Body of pancreas (tissue), 4 donors: ENCODE data around the gene IQSEC2.

ENCODE experiments used
- POLR2A ChIP-seq, 3 donors: fragments of 450-650 bp; IDR thresholded peaks; one replicate each; pipeline ENCODE4 v1.6.1; 2016; ENCODE audit warnings: antibody characterized with exemption in 3 of 3, mild to moderate bottlenecking in 2 of 3
- TF ChIP-seq, protein P1 (sequence below), 7 experiments: fragments of 450-650 bp in 4 of 7; fragments of 200-600 bp in 3 of 7; sonication (generic) in 3 of 7; IDR thresholded peaks; one replicate each; pipeline ENCODE4 v1.5.1; 2016 to 2019; ENCODE audit warnings: antibody characterized with exemption in 7 of 7

DNA sequence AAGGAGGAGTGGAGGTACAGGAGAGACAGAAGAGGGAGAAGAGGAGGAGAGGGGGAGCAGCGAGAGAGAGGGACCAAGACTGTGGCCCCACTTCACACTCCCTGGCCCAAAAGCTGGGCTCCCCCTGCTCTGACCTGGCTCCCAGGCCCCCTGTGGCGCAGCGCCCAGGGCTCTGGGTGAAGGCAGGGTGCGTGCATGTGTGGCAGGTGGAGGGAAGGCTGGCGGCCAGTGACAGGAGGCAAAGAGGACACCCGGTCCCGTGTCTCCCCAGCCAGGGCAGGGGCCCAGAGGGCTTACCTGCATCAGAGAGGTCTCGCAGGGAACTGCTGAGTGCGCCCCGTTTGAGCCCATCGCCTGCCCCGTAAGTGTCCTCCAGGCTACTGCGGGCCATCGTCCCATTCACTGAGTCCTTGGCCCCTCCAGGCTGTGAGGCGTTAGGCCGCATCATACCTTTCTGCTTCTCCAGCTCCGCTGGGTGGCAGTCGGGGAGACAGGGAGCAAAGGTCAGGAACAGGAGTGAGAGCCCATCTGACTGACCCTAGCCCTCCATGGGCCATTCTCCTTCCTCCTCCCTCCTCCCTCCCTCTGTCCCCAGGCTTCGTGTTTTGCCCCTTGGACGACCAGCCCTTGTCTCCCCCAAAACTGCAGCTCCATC is 45.2 kb downstream of the IQSEC2 start:
- TF ChIP-seq, protein P1, sequence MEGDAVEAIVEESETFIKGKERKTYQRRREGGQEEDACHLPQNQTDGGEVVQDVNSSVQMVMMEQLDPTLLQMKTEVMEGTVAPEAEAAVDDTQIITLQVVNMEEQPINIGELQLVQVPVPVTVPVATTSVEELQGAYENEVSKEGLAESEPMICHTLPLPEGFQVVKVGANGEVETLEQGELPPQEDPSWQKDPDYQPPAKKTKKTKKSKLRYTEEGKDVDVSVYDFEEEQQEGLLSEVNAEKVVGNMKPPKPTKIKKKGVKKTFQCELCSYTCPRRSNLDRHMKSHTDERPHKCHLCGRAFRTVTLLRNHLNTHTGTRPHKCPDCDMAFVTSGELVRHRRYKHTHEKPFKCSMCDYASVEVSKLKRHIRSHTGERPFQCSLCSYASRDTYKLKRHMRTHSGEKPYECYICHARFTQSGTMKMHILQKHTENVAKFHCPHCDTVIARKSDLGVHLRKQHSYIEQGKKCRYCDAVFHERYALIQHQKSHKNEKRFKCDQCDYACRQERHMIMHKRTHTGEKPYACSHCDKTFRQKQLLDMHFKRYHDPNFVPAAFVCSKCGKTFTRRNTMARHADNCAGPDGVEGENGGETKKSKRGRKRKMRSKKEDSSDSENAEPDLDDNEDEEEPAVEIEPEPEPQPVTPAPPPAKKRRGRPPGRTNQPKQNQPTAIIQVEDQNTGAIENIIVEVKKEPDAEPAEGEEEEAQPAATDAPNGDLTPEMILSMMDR (IDR thresholded peaks at IDR 0.05) = no peak
- TF ChIP-seq POLR2A (IDR thresholded peaks at IDR 0.05) = no peak
